Stimulated activated CD4-positive, alpha-beta T cell treated with anti-CD3 and anti-CD28 coated beads, Interleukin-1b, Interleukin-23, amount 100 ng/mL, for 1 hour (primary cell): ENCODE measurements around the gene GPD2.

Experiments
- DNase-seq, 2 donors: peaks; one replicate each; pipeline ENCODE4 v3.0.0-alpha.2; 2020; ENCODE audit warnings: low read depth in 2 of 2

Gene GPD2

DNA sequence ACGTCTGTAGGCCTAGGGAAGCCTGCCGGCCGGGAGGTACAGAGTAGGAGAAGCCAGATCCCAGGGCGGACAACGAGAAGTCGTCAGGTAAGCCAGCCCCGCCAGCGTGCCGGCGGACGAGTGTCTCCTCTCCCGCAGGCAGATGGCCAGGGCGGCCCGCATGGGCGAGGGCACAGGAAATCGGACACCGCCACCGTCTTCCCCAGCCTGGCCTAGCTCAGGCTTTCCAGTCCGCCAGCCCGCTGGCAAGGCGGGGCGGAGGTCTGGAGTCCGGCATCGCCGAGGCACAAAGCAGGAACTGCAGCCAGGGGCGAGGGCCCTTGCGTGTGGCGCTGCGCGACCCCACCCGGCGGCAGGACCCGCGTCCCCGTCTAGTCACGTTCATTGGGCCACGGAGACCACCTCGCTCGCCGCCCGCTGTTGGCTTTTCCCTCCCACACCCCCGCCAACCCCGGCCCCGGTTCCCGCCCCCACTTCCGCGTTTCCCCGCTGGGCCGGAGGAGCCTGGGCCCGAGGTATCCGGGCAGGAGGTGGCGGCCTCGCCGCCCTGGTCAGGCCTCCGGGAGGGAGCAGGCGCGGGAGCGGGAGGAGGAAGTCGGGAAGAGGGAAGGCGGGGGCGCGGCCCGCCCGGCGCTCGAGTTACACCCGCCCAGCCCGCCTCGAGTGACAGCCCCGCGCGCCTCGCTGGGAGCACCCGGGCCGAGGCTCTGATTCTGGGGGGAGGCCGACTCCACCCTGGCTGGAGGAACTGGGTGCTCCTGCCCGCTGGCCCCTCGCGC lies at the start of gene GPD2:
Gene GPD2, plus strand, starts transcription at position 662 of the 779 bp plus-strand sequence. CDS start 39,727 bp downstream, outside the sequence.
- DNase-seq, result peak in 1 of 2 donors; percentile 26

DNA sequence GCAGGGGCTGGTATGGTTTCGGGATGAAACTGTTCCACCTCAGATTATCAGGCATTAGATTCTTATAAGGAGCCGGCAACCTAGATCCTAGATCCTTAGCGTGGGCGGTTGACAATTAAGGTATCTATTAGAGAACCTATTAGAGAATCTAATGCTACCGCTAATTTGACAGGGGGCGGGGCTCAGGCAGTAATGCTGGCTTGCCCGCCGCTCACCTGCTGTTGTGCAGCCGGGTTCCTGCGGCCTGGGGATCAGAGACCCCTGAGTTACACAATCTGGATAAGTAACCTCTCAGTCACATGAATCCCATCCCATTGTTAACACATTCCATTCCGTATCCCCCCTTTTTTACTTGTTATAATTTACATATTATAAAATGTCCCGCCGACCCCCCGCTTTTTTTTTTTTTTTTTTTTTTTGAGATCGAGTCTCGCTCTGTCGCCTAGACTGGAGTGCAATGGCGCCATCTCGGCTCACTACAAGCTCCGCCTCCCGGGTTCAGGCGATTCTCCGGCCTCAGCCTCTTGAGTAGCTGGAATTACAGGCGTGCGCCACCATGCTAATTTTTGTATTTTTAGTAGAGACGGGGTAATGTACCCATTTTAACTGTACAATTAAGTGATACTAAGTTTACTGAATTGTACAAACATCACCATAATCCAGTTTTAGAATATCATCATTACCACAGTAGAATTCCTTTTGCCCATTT lies 42.0 kb upstream of the GPD2 start:
- DNase-seq, result no peak

DNA sequence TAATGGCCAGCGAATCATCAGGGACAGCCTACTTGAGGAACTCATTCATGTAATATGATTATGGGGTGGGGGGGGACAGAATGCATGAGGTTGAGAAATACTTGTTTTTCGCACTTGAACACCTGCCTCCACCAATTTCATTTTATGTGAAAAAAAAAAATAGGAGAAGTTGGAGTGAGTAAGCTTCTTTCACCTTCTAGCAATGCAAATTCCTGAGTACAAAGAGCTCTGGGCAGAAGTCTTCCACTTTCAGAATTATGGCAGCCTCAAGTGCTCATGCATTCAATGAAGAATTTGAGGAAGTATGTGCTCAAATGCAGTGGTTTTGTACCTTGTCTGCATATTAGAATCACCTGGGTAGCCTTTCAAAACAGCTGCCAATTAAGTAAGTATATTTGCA lies 40.1 kb upstream of the GPD2 start:
- DNase-seq, result no peak

DNA sequence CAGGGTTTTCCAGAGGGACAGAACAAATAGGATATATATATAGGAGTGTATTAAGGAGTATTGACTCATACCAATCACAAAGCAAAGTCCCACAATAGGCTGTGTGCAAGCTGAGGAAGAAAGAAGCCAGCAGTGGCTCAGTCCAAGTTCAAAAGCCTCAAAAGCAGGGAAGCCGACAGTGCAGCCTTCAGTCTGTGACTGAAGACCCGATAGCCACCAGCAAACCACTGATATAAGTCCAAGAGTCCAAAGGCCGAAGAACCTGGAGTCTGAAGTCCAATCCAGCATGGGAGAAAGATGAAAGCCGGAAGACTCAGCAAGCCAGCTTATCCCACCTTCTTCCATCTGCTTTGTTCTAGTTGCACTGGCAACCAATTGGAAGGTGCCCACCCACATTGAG lies 39.0 kb upstream of the GPD2 start:
- DNase-seq, result no peak

DNA sequence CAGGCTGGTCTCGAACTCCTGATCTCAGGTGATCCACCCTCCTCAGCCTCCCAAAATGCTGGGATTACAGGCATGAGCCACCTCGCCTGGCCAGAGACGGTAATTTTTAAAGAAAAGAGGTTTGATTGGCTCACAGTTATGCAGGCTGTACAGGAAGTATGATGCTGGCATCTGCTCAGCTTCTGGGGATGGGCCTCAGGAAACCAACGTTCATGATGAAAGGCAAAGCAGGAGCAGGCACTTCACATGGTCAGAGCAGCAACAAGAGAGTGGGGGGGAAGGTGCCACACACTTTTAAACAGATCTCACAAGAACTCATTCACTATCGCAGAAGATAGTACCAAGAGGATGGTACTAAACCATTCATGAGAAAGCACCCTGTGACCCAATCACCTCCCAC lies 38.0 kb upstream of the GPD2 start:
- no peak for DNase-seq

DNA sequence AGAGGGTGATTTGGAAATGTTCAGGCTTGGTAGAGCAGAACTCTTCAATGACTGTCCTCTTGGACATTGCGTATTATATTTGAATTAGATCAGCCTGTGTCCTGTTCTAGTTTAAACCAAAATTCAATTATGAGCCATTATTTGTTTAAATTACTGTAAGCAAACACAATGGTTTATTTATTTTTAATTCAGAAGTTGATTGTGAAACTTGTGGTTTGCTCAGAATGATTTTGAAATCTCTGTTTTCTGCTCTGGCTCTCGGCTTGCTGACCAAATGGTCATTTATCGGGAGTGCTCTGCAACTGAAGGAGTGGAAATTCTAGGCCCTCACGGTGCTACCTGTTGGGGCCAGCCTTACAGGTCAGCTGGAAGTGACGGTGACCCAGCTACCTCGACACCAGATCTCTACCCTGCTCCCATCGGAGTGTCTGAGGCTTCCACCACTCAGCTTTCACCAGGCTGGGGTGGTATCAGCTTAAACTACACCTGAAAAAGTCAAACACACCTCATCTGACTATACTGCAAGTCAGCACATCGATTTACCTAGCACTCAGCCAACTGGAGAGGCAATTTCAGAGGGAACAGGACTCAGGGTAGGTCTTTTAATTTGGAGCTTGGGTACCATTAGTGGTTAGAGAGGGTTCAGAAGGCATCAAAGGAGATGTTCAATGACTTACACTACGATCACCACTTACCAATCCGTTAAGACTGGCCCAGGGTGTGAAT lies 36.8 kb upstream of the GPD2 start:
- no peak for DNase-seq

DNA sequence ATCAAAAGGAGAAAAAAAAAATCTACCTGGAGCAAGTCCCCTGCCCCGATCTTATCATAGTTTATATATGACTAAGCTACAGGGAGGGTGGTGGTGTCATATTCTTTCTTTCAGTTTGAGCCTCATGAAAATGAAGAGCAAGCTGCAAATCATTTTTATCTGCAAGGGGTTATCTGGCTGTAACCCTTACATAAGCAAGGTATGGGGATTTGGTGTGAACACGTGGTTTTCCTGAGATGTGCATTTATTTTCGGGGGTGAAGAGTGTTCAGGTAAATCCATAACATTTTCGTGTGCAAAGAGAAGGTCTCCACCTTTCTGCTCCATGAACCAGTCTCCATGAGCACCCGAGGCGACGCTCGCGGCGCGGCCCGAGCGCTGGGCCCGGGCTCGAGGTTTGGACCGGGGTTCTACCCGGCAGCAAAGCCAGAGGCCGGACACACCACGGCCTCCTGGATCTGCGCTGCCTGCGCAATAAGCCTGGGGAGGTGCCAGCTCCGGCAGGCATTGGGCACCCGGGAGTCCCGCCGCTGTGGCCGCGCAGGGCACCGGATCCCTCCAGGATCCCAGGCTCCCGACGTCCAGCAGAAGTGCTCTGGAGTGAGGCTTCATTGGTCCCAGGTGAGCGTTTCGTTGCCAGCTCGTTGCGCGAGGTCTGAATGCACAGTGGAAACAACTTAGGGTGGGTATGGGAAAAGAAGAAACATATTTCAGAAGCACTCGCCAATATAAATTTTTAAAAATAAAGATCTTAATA lies 36.1 kb upstream of the GPD2 start:
- DNase-seq, result no peak

DNA sequence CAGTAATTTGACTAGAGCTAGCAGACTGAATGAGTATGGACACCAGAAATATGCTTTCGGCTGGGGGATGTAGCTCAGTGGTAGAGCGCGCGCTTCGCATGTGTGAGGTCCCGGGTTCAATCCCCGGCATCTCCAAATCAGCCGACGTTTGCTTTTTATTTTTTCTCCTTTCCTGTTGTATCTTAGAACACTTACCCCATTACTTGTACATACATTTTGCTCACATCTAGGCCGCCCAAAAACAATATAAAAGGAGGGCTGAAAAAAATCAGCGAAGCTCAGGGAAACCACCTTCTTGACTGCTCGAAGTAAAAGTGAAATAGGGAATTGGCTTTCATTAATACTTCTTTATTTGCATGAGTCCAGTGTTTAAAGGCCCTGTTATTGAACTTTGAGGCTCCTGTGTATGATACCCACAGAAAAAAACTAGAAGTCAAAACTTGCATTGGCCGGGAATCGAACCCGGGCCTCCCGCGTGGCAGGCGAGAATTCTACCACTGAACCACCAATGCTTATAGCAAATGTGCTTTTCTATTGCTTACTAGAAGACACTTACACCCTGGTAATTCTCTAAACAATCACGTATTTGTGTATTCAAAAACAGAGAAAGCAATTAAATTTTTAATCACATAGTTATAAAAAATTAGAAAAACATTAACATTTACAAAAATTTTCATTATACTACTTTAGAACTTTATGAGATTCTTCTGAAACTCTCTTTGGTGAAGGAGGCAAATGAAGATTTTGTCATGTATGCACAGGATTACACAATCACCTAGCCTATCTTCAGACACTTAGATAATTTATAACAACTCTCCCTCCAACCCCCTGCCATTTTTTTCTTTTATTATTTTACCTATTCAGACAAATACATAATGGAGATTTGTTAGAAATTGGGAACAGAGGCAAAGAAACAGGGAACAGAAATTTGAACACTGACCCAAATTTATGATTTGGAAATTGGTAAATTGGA lies 35.2 kb upstream of the GPD2 start:
- peak; percentile 66 to 67 for DNase-seq

DNA sequence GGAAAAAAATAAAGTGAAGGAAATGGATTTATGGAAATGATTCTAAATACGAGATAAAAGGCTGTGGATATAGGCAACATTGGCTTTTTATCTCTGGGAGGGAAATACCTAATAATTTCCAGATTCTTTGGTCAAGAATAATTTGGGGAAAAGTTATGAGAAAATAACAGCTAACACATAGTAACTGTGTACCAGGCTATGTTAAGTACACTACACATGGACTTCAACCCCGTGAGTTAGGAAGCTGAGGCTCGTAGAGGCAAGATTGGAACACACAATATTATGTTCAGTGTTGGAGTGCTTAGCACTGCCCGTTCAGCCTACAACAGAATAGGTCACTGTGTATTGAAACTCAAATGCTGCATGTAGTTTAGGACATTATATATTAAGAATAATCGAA lies 34.3 kb upstream of the GPD2 start:
- no peak for DNase-seq

DNA sequence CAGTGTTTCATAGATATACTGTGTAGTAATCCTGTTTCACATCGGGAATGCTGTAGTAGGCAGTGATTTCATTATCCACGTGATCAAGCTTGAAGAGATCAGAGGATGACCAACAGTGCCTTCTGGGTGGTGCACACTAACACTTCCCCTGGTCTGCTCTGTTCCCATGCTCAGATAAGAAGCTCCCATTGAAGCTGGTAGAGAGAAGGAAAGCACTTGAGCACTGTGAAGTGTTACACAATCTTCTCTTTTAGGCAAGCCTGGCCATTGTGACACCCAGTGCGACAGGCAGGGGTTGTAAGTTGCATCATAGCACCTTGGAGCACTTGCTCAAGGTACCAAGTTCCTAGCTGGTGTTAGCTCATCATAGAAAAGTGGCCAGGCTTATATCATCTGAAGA lies 30.6 kb upstream of the GPD2 start:
- DNase-seq, result no peak

DNA sequence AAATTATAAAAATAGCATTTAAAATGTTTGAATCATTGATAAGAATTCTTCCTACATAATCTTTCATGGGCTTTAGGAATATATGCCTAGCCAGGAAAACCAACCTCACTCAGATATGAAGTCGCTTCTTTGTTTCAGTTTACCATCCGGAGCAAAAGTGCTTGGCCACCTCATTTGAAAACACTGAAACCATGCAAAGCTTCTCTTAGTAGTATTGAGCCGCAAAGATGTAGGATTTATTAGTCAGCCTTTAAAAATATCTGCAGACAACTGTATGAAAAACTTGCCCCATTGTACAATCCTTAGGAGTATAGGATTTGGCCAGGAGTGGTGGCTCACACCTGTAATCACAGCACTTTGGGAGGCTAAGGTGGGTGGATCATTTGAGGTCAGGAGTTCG lies 24.3 kb upstream of the GPD2 start:
- no peak for DNase-seq

DNA sequence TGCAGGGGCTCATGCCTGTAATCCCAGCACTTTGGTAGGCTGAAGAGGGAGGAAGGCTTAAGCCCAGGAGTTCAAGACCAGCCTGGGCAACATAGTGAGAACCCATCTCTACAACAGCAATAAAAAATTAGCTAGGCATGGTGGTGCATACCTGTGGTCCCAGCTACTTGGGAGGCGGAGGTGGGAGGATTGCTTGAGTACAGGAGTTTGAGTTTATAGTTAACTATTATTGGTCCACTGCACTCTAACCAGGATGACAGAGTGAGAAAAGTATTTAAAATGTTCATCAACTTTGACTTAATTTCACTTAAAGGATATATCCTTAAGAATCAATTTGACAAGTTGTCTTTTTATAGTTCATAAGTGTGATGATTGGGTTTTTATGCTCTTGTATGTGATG lies 14.3 kb upstream of the GPD2 start:
- no peak for DNase-seq

DNA sequence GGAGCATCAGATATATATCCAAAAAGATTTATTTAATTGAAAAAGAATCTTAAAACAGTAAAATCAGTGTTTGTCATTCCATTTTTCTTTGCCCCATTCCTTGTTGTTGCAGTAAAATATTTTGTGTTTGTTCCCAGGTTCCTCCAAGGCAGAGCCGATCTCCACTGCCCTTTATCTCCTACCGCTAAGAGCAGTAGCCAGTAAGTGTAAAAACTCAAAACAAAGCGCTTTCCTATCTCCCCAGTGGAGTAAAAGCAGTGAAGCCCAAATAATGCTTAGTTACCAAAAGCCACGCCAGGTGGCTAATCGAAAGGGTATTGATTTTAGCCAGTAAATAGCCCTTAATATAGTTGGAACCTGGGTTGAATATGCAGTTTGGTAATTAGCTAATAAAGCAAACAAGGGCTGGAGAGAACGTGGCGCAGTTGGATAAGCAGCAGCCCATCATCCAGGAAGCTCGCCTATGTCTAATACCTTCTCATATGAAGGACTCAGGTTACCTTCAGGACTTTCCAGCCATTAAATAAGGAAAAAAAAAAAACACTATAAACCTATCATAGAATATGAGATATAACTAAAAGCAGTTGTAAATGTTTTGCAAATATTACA lies 12.4 kb upstream of the GPD2 start:
- DNase-seq, result no peak

DNA sequence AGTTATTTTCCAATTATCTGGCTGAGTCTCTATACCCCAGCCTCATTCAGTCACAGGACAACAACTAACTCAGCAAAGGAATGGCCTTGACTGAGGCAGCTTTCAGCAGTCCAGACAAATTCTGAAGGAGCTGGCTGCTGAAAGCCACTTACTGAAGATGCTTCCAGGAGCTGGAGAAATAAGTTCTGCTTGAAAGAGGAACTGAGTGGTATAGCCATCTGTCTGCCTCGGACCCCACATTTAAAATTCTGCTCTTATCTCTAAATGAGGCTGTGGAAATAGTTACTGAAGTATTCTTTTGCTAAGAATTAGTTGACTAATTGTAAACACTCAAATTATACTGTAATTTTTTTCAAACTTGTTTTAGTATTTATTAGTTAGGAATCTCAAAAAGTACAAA lies 9.1 kb upstream of the GPD2 start:
- no peak for DNase-seq

DNA sequence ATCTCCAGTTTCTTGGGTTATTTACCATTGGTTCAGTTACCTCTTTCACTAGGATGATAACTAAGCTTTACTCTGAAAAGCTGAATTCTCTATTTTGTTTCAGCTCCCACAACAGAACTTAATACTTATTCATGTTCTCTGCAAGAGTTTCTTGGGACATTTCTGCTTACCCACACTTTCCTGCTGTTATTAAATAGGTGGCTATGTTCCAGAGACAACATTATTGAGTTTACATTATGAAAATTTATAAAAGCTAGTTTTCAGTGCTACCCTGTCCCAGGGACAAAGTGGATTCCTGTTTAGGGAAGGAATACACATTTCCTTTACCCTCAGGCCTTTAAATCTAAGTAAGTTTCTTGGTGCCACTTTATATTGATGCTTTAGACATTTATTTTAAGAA lies 7.0 kb upstream of the GPD2 start:
- DNase-seq, result no peak

DNA sequence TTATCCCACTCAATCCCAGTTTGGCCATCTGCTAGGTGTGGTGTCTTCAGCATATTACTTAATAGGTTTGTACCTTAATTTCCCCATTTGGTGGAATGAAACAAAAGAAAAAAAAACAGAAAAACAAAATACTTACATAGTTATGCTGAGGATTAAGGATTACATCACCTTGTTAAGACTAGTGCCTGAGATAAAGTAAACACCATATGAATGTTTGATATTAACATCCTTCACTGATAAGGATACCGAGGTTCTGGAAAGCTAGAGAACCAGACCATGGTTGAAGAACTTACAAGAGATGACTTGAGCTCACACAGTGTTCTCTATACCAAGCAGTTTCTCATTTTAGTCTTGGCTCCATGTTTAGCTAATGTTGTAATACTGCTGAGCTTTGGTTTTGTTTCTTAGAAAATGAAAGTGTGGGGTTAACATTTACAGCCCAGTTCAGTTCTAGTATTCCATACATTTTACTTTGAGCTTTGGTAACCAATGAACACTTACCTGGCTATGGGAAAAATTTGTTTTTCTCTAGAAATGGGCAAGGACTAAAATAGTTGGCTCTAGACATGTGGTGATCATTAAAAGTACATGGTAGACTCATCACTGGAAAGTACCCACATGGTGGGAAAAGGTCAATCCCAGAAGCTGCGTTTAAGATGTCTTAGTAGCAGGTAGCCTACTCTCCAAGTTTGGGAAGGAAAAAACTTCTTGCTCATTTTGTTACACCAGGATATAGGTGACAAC lies 5.8 kb upstream of the GPD2 start:
- no peak for DNase-seq

DNA sequence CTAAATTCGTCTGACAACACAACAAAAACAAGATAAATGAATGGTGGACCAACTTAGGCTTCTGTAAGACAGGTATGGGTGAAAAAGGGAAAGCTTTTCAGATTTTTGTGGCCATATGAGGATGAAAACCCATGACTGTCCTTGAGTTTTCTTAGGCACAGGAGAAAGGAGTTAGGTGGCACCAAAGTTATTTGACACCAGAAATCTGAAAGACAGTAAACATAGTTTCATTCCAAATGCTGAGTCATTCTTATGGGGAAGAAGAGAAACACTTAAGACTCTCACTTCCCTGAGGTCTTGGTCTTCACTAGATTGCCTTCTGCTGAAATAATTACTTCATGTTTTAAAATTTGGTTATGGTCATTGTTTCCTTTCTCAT lies 5.2 kb upstream of the GPD2 start:
- DNase-seq, result no peak

DNA sequence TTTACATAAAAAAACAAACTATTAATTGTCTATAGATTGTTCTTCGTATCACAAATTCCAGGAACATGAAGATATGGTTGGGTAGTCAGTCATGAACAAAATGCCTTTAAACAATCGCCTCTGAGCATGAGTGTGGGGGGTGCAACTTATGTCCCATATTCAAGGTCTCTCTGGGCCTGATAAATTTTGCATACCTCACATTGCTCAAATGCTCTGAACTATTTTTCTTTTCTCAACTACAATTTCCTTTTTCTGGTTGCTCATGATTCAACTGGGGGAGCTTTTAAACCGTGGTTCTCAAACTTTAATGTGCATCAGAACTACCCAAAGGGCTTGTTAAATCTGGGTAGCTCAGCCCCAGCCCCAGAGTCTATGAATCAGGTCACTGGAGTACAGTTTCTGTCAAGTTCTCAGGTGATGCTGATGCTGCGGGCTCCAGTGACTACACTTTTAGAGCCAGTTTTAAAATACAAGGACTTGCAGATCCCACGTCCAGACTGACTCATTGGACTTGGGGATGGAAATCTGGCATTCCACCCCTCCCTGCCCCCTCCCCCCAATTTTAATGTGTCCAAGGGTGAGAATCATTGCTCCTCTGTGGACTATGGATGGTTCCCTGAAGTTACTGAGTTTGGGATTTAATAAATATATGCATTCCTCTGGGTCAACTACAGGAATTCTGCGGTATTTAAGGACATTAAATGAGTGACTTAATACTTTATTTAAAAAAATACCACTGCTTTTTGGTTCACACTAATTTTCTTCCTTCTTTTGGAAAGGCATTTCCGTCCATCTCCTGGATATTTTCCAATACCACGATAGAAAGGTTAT lies 1.5 kb upstream of the GPD2 start:
- DNase-seq, result no peak

DNA sequence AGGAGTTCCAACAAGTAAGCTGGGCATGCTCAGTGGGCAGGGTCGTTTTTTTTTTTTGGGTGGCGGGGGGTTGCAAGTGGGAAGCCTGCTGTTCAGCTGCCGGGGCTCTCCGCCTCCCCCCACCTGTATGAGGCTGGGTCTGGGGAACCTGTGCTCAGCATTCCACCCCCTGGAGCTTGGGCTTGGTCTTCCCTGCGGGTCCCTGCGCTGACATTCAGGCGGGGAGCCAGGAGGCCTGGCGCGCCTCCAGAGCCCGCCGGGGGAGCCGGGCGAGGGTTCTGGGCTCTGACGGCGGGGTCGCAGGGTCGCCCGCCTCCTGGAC lies 822 bp upstream of the GPD2 start:
- DNase-seq, result no peak
